ENCODE data around the gene DYNLT4.
"Not testable (repeated sequence)": the region's sequence is repeated elsewhere in the genome, so short reads cannot be mapped to it uniquely, and the experiment has no call there.

The DYNLT4 gene

DNA sequence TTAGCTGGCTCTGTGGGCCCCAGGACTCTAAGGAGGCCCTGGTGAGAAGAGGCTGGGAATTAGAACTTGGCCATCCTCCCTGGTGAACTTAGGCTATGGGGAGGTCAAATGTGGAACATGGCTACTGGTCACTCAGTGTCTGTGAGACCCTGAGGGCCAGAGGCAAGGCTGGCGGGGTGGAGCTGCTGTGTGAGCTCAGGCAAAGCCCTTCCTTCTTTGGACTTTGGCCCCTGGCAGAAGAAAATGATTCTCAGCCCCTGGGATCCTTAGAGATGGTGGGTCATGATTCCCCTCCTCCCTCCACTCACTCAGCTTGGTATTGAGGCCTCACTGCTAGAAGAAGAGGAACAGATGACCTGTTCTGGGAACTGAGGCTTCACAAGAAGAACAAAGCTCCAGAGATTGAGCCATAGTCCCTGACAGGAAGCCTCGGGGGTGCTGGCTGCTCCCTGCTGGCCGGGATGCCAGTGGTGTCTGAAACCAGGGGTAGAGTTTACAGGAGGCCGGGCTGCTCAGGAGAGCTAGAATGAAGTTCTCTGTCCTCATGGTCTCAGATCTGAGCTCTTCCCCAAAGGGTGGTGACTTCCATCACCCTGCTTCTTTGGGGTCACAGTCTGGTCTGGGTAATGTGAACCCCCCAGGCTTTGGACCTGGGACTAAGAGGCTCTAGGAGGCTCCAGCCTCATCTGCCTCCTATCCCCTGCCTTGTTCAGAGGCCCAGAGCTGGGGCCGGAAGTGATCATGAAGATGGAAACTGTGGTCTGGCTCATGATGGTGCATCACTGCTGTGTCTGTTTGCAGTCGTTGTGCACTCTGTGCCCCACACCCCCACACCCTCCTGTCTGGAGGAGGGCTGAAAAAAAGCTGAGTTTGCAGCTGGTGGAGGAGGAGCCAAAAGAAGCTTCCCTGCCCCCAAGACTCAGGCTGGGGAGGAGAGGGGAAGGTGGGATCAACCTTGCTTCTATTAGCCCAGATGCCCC is 2.1 kb upstream of the DYNLT4 start:
- no peak for DNase-seq (ENCODE audit: low read depth, low spot score)

DNA sequence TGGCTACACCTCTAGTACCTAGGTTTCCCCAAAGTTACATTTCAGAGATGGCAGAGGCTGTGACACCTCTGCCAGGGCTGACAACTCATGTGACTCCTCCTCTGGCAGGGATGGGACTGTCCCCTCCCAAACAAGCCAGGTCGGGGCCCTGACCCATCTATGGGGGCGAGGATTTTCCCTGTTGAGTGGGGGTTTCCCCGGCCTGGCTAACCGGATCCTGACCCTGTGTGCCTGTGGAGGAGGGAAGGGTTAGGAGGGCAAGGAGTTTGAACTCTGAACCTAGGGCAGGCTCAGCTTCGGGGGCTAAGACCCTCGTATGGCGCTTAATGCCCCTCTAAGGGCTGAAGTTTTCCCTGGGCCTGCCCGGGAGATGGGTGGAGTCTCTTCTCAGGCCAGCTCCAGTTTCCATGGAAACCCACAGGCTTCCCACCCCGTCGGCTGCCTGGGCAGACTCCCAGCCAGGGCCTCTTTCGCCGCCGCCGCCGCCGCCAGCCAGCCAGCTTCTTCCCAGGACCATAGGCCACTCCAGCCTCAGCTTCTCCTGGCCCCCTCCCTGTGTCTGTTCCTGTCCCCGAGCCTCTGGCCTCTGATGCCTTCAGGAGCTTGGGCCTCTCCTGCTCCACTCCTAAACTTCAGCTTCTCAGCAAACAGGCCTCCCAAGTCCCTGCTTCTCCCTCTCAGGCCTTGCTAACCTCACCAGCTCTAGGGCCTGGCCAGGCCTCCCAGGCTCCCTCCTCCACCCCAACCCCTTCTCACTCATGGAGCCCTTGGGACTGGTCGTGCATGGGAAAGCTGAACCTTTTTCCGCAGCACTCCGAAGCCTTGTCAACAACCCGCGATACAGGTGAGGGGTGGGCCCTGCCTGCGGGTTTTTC is 1.1 kb upstream of the DYNLT4 start, which contains the start of gene BTBD19:
Gene BTBD19 (plus strand): TSS at position 461 of the 875 bp plus-strand sequence. CDS start 298 bp downstream, at position 759.
- DNase-seq (ENCODE audit: low read depth, low spot score), result no peak

DNA sequence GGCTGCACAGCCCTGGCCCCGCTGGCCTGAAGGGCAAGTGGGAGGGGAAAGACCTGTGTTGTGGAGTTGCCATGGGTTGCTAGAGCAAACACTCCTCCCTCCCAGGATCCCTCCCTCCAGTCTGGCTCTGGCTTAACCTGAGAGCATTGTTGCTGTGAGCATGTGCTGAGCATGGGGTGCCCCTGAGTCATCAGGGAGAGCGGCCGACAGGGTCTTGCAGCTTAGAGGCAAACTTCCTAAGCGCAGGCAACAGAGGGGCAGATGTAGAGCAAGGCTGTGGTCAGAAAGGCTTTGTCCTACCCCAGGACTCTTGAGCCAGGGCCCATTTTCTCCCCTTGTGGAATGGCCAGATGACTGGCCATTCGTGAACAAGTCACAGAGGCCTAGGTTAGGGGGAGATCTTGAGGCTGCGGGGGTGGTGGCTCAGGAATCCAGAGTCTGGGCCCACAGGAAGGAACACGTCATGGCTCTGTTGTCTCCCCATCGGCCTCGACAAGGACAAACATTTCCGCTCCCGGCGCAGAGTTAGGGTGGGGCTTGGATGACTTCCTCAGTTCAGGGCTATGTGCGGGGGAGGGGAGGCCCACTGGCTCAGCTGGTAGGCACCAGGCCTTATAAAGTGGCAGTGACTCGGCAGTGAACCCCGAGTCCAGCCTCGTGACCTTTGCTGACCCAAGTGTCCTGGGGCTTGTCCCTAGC is 362 bp upstream of the DYNLT4 start:
- peak; percentile 99 for DNase-seq (ENCODE audit: low read depth, low spot score)

DNA sequence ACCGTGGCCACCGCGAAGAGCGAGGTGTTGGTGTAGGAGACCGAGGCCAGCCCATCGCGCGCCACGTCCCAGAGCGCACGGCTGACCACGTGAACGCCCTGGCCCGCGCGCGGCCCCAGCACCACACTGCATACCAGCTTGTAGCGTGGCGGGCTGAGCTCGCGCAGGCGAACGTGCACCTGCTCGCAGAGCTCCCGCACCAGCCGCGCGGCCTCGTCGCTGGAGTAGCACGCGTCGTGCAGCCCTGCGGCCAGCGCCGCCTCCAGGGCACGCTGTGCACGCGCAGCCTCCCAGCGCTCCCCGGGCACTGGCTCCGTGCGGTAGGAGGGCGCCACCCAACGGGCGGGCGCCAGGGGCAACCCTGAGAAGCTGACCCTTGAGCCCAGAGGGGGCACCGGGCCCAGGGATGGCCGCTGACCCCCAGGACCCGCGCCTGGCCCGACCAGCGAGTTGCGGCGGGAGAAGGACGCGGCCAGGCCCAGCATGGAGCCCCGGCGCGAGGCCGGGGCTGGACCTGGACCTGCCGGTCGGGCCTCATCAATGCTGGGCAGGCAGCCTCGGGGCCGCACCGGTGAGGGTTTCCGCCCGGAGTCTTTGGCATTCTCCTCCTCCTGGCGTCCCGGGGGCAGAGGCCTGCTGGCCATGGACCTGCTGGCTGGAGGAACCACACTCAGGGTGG is 987 bp downstream of the DYNLT4 start:
- DNase-seq (ENCODE audit: low read depth, low spot score), result no peak

DNA sequence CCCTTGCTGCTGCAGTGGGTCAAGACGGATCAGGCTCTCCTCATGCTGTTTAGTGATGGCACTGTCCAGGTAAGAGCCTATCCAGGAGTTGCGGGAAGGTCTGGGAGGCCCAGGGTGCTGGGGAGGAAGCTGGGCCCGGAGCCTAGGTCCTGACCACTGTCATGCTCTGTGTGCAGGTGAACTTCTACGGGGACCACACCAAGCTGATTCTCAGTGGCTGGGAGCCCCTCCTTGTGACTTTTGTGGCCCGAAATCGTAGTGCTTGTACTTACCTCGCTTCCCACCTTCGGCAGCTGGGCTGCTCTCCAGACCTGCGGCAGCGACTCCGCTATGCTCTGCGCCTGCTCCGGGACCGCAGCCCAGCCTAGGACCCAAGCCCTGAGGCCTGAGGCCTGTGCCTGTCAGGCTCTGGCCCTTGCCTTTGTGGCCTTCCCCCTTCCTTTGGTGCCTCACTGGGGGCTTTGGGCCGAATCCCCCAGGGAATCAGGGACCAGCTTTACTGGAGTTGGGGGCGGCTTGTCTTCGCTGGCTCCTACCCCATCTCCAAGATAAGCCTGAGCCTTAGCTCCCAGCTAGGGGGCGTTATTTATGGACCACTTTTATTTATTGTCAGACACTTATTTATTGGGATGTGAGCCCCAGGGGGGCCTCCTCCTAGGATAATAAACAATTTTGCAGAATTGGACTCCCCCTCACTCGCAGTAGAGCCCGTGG is 1.7 kb downstream of the DYNLT4 start:
- no peak for DNase-seq (ENCODE audit: low read depth, low spot score)

DNA sequence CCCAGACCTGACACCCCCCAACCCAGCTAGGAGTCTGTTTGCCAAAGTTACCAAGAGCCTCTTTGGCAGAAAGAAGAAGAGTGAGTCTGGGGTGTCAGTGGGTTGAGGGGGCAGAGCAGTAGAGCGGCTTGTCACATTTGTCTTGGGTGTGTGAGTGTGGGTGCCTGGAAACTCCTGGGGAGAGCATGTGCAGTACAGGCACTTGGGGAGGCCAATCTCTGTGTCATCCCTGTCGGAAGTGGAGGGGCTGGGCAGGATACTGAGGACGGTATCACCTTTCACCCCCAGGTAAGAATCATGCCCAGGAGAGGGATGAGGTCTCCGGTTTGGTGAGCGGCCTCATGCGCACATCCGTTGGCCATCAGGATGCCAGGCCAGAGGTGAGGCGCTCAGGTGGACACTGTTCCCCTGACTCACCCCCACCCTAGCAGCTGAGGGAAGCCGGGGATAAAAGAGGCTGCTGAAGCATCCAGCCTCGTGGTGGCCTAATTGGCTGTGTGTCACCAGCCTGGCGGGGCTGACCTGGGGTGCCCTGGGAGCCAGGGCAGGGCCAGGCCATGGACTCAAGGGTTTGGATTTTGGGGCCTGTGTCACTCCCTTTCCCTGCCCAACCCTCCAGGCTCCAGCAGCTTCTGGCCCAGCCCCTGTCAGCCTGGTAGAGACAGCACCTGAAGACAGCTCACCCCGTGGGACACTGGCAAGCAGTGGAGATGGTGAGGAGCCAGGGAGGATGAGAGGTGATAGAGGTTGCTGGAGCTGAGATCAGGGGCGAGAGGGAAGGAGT is 3.6 kb downstream of the DYNLT4 start:
- DNase-seq (ENCODE audit: low read depth, low spot score), result no peak

DNA sequence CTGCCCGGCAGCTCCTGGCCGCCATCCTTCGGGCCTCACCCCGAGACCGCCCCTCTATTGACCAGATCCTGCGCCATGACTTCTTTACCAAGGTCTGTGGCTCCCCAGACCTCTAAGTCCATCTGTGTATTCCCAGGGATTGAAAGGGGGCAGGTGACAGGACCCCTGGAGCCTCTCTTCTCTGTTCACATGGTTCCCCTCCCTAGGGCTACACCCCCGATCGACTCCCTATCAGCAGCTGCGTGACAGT is 4.2 kb downstream of the DYNLT4 start:
- DNase-seq (ENCODE audit: low read depth, low spot score), result no peak

DNA sequence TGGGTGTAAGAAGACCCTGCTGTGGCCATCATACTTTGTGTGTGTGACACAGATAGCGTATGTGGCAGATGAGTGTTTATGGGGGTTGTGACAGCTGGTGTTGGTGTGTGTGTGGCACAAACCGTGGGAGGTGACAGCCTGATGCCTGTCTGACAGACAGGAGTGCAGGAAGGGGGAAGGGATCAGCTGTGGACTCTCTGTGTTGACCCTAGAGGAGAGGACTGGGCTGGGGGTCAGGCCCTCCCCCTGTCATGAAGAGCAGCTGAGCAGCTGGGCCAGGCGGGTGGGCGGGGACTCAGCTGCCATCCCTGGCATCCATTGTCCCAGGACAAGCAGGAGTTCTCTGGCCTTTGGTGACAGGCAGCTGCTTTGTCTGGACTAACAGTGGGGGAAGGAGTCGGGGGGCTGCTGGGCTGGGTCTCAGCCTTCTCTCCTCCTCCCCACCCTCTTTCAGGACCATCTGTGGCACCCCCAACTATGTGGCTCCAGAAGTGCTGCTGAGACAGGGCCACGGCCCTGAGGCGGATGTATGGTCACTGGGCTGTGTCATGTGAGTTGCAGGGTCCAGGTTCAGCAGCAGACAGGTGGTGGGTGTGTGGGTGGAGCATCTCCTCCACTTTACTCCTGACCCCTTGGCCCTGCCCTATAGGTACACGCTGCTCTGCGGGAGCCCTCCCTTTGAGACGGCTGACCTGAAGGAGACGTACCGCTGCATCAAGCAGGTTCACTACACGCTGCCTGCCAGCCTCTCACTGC is 4.7 kb downstream of the DYNLT4 start:
- DNase-seq (ENCODE audit: low read depth, low spot score), result no peak

DNA sequence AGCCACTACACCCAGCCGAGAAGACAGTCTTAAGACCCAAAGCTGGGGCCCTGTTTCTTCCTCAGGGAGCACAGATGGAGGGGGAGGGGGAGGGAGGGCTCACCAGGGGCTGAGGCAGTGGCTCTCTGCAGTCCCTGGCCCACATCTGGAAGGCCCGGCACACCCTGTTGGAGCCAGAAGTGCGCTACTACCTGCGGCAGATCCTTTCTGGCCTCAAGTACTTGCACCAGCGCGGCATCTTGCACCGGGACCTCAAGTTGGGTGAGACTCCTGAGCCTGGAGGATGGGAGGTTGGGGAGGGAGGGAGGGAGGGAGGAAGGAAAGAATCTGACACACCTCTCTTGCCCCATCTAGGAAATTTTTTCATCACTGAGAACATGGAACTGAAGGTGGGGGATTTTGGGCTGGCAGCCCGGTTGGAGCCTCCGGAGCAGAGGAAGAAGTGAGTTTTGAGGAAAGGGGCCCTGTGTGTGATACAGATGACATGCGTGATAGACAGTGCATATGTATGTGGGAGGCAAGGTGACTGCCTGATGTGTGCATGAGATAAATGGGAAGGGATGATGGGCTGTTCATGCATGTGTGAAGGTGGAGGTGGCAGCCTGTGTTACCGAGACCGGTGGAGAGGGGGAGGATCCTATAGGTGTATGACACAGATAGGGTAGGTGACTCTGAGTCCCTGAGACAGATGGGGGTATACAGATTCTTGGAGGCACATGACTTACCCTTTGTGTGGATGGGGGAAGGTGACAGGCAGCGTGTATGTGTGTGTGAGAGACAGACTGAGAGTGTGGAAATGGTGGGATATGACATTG is 5.5 kb downstream of the DYNLT4 start:
- DNase-seq (ENCODE audit: low read depth, low spot score), result no peak

DNA sequence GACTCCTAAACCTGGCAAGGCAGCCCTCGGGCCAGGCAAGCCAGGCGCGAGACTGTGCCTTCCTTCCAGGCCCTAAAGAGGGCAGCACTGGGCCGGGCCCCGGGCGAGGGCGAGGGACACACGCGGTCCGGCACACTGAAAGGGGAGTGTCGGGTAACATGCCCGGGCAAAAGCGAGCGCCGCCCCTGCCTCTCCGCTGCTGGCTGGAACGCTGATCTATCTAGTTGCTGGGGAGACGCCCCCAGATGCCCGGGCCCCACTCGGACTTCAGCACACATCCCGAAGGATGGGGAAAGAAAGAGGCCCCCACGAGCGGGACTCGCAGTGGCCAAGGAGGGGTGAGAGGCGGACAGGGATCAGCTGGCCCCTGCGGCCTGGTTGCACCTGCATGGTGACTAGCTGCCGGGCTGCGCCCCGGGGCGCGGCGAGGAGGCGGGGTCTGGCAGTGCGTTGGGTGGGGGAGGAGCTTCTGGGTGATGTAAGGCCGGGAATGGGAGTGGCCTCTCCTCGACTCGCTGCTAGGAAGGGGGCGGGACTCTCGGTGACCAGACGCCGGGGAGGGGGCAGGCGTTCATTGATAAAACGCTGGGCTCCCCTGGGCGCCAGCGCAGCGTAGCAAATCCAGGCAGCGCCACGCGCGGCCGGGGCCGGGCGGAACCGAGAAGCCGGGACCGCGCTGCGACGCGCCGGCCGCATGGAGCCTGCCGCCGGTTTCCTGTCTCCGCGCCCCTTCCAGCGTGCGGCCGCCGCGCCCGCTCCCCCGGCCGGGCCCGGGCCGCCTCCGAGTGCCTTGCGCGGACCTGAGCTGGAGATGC is 7.2 kb downstream of the DYNLT4 start, which contains the start of gene PLK3:
Gene PLK3 (plus strand): TSS at position 608 of the 815 bp plus-strand sequence. CDS start 87 bp downstream, at position 695.
- peak; percentile 96 for DNase-seq (ENCODE audit: low read depth, low spot score)

DNA sequence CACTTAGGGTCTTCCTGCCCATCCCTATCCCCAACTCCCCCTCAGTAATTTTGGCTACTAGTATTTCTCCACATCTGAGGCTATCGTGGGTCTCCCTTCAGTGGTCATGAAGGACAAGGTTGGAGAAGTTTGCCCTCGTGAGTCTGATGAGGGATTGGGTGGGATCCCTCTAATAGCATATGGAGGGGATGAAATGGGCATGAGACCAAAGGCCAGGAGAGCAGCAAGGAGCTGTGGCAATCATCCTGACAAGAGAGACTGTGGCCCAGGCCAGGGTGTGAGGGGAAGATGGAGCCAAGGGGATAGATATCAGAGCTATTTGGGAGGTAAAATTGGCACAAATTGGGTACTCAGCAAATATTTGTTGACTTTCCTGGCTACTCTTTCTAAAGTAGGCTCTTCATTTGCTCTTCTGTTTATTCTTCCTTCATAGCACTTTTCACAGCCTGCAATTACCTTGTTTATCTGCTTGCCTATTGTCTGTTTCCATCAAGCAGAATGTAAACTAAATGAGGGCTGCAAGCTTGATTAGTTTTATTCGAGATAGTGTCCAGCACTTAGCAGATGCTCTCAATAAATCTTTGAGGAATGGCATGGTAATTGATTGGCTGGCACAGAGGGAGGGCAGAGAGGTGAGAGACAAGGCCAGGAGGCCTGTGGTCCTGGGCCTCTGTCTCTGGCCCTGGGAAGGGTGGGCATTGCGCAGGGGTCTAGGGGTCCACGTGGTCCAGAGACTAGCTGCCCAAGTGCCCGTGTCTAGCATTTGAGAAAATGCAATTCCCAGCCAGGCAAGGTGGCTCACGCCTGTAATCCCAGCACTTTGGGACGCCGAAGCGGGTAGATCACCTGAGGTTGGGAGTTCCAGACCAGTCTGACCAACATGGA is 8.4 kb downstream of the DYNLT4 start:
- no peak for DNase-seq (ENCODE audit: low read depth, low spot score)

DNA sequence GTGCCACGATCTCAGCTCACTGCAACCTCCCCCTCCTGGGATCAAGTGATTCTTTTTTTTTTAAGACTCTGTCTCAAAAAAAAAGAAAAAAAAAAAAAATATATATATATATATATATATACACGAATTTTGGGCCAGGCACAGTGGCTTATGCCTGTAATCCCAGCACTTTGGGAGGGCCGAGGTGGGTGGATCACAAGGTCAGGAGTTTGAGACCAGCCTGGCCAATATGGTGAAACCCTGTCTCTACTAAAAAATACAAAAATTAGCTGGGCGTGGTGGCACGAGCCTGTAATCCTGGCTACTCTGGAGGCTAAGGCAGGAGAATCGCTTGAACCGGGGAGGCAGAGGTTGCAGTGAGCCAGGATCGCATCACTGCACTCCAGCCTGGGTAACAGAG is 9.3 kb downstream of the DYNLT4 start:
- not testable (repeated sequence) for DNase-seq (ENCODE audit: low read depth, low spot score)

DNA sequence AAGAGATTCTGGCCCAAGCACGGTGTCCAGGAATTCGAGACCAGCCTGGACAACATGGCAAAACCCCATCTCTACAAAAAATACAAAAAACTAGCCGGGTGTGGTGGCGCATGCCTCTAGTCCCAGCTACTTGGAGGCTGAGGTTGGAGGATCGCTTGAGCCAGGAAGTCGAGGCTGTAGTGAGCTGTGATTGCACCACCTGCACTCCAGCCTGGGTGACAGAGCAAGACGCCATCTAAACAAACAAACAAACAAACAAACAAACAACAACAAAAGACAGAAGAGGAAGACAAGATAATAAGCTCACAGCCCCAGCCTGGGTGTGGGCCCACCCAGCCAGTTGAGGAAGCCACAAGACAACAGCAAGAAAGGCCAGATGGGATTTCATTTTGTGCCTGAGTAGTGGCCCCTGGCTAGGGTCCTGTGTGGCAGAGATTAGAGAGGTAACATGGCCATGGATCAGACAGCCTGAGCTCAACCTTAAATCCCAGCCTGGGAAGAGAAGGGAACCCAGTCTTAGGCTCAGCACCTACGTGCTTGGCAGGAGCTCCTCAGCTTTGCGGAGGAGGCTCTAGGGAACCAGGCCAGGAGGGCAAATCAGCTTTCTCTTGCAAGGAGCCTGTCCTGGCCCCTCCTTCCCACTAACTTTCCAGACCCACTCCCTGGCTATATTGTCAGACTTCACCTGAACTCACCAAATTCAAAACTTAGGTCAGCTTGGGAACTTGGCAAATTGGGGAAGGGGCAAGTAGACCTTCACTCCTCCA is 14.2 kb downstream of the DYNLT4 start:
- DNase-seq (ENCODE audit: low read depth, low spot score), result no peak

DNA sequence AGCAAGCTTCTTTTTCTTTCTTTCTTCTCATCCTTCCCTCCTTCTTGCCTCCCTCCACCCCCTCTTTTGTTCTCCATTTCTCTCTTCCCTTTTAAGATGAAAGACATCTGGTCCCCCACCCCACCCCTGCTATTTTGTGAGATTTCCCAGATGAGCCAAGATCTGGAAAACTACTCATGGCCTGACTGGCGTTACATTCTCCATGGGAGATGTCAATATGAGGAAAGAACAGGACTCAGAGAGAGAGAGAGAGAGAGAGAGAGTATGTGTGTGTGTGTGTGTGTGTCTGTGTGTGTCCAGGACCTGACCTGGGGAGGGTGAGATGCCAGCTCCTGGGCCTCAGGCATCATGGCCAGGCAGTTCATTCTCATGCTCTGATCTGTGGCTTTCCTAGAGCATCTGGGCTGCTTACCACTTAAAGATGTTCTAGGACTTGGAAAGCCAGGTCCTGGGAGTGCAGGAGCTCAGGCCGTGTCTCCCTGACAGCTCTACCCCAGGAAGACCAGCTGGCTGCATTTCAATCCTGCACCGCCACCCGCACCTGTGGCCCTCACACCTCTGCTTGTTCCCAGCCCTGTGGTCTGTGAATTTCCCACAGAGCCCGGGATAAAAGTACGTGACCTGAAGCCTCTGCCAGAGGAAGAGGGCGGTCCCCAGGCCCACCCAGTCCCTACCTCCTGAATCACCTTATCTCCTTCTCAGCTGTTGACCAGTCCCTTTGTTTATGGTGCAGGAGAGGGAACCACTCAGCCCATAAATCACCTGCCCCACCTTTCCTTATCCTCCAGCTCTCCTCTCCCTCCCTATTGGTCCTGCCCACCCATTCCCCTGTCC is 16.0 kb downstream of the DYNLT4 start:
- DNase-seq (ENCODE audit: low read depth, low spot score), result no peak
